Retinal pigment epithelial cell (primary cell): ENCODE measurements around the gene CNTN5.

Experiments used
- DNase-seq: peaks from one replicate; pipeline ENCODE4 v3.0.0-alpha.2; 2010; ENCODE audit warnings: low read depth
- H3K4me3 ChIP-seq: 2 replicates; pipeline ENCODE4 v1.5.1; 2011; ENCODE audit warnings: mild to moderate bottlenecking, low read length, control low read depth, moderate library complexity
- CTCF ChIP-seq: conservative IDR thresholded peaks from 2 replicates; pipeline ENCODE4 v1.5.1; 2011; ENCODE audit warnings: low read depth, low read length, control low read depth, inconsistent platforms

Gene CNTN5

GRCh38 chr11:99238401-99238800 is 217.7 kb downstream of the CNTN5 start:
- TF ChIP-seq CTCF, result no peak
- no peak for DNase-seq
- no peak overlapping the region for H3K4me3 ChIP-seq

- TF ChIP-seq CTCF, result no peak
- DNase-seq, result no peak
- H3K4me3 ChIP-seq, result no peak overlapping the region
These were observed 219.7 kb downstream of the CNTN5 start for GRCh38 chr11:99240192-99241030.

GRCh38 chr11:99241066-99241465 is 220.3 kb downstream of the CNTN5 start:
- DNase-seq, result no peak
- H3K4me3 ChIP-seq, result no peak overlapping the region
- no peak for TF ChIP-seq CTCF

- H3K4me3 ChIP-seq, result no peak overlapping the region
- TF ChIP-seq CTCF, result no peak
- no peak for DNase-seq
These were observed 223.9 kb downstream of the CNTN5 start for GRCh38 chr11:99244613-99245012.

GRCh38 chr11:99246199-99246598 is 225.4 kb downstream of the CNTN5 start:
- H3K4me3 ChIP-seq, result no peak overlapping the region

GRCh38 chr11:99256614-99257013 is 235.9 kb downstream of the CNTN5 start:
- TF ChIP-seq CTCF, result no peak
- no peak overlapping the region for H3K4me3 ChIP-seq
- DNase-seq, result no peak

More at GRCh38 chr11:99246199-99246598, 225.4 kb downstream of the CNTN5 start:
- TF ChIP-seq CTCF, result no peak
- no peak for DNase-seq

GRCh38 chr11:99257131-99257530 is 236.4 kb downstream of the CNTN5 start:
- H3K4me3 ChIP-seq, result no peak overlapping the region
- DNase-seq, result no peak
- no peak for TF ChIP-seq CTCF
